Left ventricle myocardium superior (tissue), 1 donor: ENCODE results near the gene ANKS3. TPM values are rescaled to one million over a fixed set of nuclear protein-coding genes. Genes with fewer than 3 reads are reported as not detected.
A peak's percentile ranks its signal among the peaks of the same experiment; 100 is the strongest.

Experiments used
- ATAC-seq: fragments of 200-7000 bp; cut with Tn5 transposase; one replicate; pipeline ENCODE4 v1.9.1; 2020; ENCODE audit warnings: mild to moderate bottlenecking, moderate library complexity
- DNase-seq: peaks from one replicate; pipeline ENCODE4 v3.0.0-alpha.2; 2020
- intact Hi-C: fragments of 100-400 bp; cut with micrococcal nuclease; formaldehyde crosslinking; loops from one replicate; pipeline ENCODE4 v1.11.0; 2022
- total RNA-seq: library from RNA; stranded (reverse); fragmentation: NEBNext Ultra II Directional; extraction: Animal tissue kit (Norgen Biotek cat#: 25700); gene quantifications from one replicate; pipeline ENCODE4 v1.2.1, GENCODE V29; 2021
- donor health status: DM: no; HTN: yes; CAD: no; lungs with severe emphysema.

ANKS3 gene
- total RNA-seq, 1 donor from 2014 or later: 7.8 TPM

DNA sequence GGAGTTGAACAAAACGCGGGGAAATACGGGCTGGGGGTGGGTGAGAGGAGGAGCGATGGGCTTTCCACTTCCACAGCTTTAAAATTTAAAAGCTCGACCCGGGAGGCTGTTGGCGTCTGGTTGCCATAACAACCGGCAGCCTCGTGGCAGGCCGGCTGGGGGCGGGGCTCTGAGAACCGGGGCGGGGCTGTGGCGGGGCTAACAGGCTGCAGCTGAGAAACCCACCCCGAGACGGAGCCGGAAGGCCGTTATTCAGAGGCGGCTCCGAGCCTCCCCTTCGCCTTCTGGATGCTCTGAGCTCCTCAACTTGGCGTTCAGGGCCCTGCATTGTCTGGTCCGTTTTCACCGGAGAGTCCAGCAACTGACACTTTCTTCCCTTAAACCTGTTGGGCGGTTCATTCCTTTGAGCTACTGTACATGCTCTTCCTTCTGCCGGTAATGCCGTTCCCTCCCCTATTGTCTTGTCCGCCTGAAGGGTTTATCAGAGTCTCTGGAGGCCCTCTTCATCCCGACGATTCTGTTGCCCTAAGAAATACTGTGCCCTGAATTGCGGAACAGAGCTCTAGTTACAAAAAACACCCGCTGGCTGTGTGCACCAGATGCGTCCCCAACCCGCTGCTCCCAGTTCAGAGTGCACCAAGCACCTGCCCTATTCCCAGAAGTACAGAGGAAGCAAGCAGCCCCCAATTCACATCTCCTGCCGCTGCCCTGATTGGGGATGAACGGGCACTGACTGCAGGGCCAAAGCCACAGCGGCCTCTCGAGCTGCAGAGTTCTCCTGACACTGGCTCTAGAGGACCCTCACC is 862 bp upstream of the ANKS3 start:
- DNase-seq: peak; percentile 93
- intact Hi-C loops: no loop called here

DNA sequence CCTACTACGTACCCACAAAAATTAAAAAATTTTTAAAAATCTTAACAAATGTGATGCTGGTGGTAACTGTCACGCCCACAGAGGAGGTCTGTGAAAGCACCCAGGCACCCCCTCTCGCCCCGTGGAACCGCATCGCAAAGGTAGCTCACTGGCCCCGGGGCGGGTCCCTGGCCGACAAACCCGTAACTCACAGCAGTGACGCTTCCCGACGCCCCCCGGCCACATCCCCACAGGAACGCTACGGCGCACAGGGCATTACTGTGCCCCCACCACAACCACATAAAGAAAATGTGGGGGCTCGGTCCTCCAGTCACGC is 366 bp downstream of the ANKS3 start:
- peak; percentile 1 for ATAC-seq

More for the DNA sequence above, 862 bp upstream of the ANKS3 start:
- peak; percentile 85 for ATAC-seq

DNA sequence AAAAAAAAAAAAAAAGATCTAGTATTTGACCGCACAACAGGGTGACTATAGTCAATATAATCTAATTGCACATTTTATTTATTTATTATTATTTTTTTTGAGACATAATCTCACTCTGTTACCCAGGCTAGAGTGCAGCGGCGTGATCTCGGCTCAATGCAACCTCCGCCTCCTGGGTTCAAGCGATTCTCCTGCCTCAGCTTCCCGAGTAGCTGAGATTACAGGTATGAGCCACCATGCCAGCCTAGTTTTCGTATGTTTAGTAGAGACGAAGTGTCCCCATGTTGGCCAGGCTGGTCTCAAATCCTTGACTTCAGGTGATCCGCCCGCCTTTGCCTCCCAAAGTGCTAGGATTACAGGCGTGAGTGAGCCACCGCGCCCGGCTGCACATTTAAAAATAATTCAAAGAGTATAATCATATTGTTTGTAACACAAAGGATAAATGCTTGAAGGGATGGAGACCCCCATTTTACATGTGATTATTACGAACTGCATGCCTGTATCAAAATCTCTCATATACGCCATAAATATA is 794 bp downstream of the ANKS3 start:
- no peak for DNase-seq
- intact Hi-C loops: no loop called here

More for the DNA sequence above, 366 bp downstream of the ANKS3 start:
- intact Hi-C loops: no loop called here
- no peak for DNase-seq

DNA sequence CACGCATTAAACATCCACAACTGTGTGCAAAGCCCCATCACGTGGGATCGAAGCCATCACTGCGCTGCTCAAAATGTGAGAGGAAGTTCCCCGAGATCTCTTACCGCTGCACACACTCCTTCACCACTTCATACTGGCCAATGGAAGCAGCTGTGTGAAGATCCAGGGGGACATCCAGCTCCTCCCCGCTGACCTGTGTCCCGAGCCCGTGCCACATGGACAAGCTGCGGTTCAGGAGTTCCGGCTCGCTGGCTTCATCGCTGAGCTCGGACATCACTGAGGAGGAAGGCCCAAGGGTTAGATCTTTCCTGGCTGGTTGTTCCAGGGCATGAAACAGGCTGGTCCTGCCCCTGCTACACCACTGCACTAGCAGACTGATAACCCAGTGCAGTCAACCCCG is 4.2 kb downstream of the ANKS3 start:
- intact Hi-C loops: no loop called here
- ATAC-seq (no peak), DNase-seq (no peak)

More for the DNA sequence above, 794 bp downstream of the ANKS3 start:
- no peak for ATAC-seq

DNA sequence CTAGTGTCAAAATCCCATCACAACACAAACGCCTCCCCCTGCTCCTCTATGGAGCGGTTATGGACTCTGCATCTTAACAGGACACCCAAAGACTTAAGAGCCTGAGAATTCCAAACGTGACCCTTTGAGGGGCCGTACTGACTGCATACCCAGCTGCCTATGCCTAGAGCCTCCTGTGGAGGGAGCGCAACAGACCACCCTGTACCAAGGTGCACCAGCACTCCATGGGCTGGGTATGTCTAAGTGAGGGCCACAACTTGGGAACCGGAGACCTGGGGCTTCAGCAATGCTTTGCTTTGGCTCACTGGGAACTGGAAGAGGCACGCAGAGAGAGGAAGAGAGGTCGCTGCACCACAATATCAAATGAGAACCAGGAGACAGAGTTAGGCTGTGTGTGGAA is 5.4 kb downstream of the ANKS3 start:
- no peak for DNase-seq

DNA sequence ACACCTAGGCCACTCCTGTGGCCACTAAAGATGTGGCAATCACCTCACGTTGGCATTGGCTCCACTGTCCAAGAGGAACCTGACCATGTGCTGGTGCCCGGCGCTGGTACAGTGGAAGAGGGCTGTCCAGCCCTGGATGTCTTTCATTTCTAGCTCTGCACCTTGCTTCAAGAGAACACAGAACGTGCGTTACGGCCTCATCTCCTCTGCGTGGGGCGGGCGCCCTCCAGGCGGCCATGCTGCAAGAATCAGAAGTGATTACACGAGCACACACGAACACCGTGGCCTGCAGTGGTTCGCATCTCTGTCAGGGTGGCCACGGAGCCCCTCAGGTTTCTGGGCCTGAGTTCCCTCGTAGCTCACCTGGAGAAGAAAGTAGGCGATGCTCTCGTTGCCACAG is 7.5 kb downstream of the ANKS3 start:
- no peak for DNase-seq

More for the DNA sequence above, 5.4 kb downstream of the ANKS3 start:
- ATAC-seq: no peak
- intact Hi-C loops: no loop called here

DNA sequence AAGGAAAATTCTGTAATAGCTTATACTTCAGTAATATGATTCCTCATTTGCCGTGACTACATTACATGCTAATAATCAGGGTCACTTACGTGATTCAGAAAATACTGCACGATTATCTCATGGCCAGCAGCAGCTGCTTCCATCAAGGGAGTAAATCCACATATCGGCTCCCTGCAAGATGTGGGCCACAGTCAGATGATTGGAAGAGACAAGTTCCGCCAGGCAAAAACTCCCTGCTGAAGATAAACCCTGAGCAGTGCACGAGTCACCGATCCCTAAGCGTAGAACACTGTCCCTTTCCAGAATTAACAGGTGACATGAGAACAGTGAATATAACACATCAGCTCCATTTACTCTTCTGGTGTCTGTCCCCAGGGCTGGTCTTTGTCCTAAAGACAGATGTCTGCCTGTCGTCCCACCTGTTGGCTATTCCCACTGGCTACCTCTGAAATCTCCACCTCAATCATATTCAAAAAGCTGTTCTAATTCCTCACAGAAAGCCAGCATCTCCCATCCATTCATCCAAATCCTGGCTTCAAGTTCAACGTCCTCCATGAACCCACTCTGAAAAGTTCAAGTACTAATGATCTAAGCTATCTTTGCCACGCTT is 9.3 kb downstream of the ANKS3 start:
- DNase-seq (no peak), ATAC-seq (no peak)
- intact Hi-C loops: no loop called here

More for the DNA sequence above, 7.5 kb downstream of the ANKS3 start:
- intact Hi-C loops: no loop called here
- no peak for ATAC-seq

DNA sequence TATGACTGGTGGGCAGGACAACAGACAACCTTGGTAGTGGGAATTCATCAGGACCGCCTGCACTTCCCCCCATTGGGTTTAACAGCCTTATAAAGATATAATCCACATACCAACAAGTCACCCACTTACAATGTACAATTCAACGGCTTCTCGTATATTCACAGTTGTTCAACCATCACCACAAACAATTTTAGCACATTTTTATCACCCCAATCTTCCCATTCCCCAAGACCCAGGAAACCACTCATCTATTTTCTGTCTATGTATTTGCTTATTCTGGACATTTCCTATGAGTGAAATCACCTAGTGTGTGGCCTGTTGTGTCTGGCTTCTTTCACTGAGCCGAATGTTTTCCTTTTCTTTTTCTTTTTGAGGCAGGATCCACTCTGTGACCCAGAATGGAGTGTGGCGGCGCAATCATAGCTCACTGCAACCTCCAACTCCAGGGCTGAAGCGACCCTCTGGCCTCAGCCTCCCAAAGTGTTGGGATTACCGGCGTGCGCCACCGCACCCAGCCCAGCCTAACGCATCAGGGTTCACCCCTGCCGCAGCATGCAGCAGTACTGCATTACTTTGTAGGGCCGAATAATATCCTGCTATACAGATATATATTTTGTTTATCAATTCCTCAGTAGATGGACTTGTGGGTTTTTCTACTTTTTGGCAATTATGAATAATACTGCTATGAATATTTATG is 10.9 kb downstream of the ANKS3 start:
- intact Hi-C loops: no loop called here
- no peak for DNase-seq

DNA sequence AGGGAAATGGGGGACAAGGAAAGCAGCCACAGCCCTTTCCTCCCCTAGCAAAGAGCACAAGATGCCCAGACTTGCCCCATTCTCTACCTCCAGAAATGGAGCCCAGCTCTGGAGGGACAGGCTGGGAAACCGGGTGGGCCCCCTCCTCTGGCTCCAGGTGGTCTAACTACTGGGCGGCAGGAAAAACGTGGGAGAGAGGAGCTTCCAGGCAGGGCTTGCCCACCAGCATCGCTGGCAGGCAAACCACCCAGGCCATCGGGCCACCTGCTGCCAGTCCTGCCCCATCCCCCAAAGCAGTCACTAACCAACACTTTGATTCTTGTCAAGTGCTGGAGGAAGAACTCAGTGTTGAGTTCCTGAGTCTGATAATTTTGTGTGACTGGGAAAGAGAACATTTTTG is 15.6 kb downstream of the ANKS3 start:
- DNase-seq: no peak
- no peak for ATAC-seq
- intact Hi-C loops: no loop called here

More for the DNA sequence above, 10.9 kb downstream of the ANKS3 start:
- no peak for ATAC-seq

DNA sequence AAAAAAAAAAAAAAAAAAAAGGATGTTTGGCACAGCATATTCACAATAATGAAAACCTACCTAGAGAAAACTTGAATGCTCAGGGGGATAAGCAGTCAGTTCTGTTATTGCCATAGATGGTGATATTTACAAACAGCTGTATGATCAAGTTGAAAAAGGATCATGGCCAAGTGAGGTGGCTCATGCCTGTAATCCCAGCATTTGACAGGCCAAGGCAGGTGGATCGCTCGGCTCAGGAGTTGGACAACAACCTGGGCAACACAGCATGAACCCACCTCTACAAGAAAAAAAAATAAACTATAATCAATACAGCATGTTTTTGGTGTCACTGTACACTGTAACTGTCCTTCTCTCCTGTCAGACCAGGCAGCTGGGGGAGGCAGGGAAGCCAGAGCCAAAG is 19.1 kb downstream of the ANKS3 start:
- no peak for DNase-seq
- intact Hi-C loops: no loop called here
- ATAC-seq: no peak

DNA sequence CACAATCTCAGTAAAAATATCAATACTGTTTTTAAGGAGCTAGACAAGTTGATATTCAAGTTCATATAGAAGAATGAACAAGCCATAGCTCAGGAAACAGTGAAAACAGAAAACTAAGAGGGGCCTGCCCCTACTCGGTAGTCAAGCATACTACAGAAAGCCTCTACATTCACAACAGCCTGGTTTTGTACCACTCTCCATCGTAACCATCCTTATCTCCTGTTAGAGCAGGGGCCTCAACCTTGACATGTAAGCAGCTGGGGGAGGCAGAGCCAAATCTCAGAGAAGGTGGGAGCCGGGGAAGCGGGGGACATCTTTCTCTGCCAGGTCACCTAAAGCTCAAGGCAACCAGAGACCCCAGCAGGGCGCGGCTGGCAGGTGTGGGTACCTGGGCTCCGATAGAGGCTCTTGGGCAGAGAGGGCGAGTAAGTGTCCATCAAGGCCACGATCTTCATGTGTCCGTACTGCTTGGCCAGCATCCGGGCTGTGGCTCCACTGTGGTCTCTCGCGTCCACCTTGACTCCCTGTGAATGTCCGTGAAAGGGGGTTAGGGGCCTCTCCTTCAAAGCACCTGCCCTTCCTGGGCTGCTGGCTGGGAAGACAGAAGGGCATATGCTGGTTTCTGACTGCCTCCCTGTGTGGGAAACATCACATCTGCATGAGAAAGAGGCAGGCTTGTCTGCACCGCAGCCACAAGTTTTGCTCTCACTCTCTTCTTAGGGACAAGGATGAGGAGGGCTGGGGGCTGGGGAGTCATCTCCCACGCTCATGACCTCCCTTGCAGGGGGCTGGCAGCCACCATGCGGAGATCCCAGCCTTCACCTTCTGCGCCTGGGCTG is 20.2 kb downstream of the ANKS3 start:
- intact Hi-C loops: no loop called here
- DNase-seq (no peak), ATAC-seq (no peak)

DNA sequence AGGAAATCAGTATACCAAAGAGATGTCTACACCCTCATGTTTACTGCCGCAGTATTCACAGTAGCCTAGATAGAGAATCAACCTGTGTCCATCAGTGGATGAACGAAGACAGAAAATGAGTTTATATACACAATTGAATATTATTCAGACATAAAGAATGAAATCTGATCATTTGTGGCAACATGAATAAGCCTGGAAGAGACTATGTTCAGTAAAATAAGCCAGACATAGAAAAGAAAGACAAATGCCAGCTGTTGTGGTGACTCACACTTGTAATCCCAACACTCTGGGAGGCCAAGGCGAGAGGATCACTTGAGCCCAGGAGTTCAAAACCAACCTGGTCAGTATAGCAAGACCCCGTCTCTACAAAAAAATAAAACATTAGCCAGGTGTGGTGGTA is 24.6 kb downstream of the ANKS3 start:
- ATAC-seq: no peak
- intact Hi-C loops: no loop called here
- no peak for DNase-seq

DNA sequence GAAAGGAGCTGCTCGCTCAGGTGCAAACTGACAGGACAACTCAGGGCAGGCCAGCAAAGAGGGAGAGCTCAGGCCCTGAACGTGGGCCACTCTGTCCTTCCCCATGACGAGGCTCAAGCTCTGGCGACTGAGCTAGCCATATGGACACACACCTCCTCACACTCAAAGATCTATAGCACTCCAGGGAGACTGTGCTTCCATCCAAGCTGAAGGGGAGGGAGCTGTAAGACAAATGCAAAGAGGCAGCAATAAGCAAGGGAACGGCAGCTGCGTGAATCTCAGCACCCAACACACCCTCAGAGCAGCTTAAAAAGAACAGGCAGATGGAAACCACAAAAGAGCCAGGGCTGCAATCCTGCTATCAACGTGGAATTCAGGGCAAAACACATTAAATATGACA is 27.2 kb downstream of the ANKS3 start:
- ATAC-seq (no peak), DNase-seq (no peak)
- intact Hi-C loops: no loop called here

DNA sequence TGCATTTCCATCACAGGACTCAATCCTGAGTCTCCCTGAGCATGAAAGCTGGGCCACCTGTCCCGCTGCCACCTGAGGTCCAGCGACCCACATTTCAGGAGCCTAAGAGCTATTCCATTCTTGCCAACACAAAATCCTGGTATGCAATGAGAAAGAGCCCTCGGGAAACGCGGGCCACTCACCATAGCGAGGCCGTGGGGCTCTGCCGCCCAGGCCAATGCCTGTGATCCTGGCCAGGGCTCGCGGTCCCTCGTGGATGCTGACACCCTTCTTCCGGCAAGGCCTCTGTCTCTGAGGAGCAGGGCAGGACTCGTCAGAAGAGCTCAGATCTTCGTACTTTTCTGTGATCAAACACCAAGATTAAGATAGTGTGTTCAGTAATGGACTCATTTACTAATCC is 29.2 kb downstream of the ANKS3 start:
- intact Hi-C loops: no loop called here
- ATAC-seq (no peak), DNase-seq (no peak)

DNA sequence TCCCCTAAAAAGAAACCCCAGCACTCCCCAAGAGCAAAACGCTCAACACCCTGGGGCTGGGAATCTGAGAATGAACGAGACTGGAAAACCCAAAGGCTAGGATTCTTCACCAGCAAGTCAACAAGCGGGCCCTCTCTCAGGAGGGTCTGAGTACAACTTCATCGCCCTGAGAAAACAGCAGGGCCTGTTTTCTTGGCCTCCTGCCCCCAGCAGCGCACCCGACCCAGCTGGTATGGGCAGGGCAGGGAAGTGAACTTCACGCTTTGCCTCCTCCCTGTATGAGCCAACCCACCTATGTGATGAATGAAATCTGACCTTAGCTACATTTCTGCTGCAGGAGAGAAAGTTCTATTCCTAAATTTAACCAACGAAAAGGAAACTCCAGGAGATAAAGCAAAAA is 29.6 kb downstream of the ANKS3 start:
- DNase-seq: no peak
- no peak for ATAC-seq
- intact Hi-C loops: no loop called here

DNA sequence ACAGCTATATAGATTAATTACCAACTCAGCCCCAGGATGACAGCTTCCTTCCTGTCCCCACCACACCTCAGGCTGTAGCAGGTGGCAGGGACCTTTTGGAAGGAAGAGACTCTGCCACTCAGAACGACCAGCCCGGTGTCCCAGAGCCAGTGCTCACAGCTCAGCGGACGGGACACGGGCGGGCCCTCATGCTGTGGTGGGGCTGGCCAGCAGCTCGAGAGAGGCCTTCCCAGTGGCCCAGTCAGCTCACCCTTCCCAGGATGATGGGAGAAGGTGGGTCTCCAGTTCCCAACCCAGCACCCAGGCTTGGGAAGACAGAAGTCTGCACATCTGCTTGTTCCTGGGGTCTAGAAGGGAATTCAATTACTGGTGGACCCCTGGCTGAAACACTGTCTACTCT is 30.2 kb downstream of the ANKS3 start:
- DNase-seq (no peak), ATAC-seq (no peak)
- intact Hi-C loops: no loop called here

DNA sequence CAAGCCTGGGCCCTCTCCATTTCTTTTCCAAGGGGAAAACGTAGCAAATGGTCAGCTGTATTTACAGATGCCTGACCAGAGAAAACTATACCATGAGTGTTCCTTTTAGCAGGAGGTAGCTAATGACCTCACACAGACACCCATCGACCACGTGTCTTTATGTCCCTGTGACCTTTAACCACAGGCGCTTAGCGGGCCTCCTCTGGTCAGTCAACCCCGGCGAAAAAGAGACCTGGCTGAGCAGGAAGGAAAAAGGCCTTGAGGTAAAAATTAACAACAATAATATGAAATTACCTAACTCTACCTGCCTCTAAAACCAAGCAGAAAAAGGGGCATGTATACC is 31.6 kb downstream of the ANKS3 start:
- no peak for ATAC-seq
- DNase-seq: no peak
- intact Hi-C loops: no loop called here

DNA sequence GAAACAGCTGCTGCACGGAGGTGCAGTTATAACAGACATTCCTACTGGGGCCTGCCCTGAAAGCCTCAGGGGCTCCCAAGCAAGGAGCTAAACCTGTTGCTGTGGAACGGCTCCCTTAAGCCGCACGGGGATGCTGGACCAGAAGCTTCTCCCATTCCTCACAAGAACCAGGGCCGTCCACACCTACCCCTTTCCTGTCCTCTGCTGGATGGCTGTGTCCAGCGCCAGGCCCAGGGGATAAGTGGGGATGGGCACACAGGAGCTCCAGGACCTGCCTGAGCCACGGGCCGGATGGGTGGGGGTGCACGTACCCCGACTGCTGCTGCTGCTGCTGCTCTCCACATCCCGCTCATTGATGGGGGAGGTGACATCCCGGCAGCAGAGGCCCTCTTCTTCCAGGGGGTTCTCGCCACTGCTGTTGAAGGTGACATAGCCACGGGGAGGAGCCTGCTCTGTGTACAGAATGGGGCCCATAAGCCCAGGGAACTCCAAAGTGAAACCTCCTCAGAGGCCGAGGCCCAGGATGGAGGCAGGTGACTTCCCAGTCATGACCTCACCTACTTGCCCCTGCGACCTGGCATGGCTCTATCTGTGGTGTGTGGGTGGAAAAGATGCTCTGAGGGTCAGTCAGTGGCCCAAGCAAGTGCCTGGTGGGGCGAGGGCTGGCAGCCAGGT is 32.1 kb downstream of the ANKS3 start:
- intact Hi-C loops: no loop called here

More for the DNA sequence above, 32.1 kb downstream of the ANKS3 start:
- DNase-seq: no peak
- no peak for ATAC-seq
